RKO (cell line): Measurements from ENCODE around the gene HEATR3.
"Not testable (repeated sequence)": the region's sequence is repeated elsewhere in the genome, so short reads cannot be mapped to it uniquely, and the experiment has no call there.

Experiments used
- DNase-seq: peaks from one replicate; pipeline ENCODE4 v3.0.0-alpha.2; 2016; ENCODE audit warnings: low spot score

HEATR3 gene

GRCh38 chr16:50102051-50102746, 36.4 kb downstream of the HEATR3 start:
- DNase-seq: peak; percentile 43

- no peak for DNase-seq
Observed at GRCh38 chr16:50103764-50104163, 38.0 kb downstream of the HEATR3 start.

- no peak for DNase-seq
Observed at GRCh38 chr16:50114357-50115129, 48.8 kb downstream of the HEATR3 start.

GRCh38 chr16:50120711-50121110, 54.9 kb downstream of the HEATR3 start:
- no peak for DNase-seq

- DNase-seq: no peak
Observed at GRCh38 chr16:50121278-50121677, 55.5 kb downstream of the HEATR3 start.

- DNase-seq: no peak
Observed at GRCh38 chr16:50121721-50122445, 56.1 kb downstream of the HEATR3 start.

GRCh38 chr16:50123417-50123816, 57.6 kb downstream of the HEATR3 start:
- DNase-seq: no peak

- no peak for DNase-seq
Observed at GRCh38 chr16:50124769-50125168, 59.0 kb downstream of the HEATR3 start.

- DNase-seq: no peak
Observed at GRCh38 chr16:50126183-50126582, 60.4 kb downstream of the HEATR3 start.

GRCh38 chr16:50132571-50132970, 66.8 kb downstream of the HEATR3 start:
- DNase-seq: not testable (repeated sequence)

GRCh38 chr16:50133214-50133613, 67.4 kb downstream of the HEATR3 start:
- no peak for DNase-seq

- DNase-seq: no peak
Observed at GRCh38 chr16:50136399-50136798, 70.6 kb downstream of the HEATR3 start.

- DNase-seq: no peak
Observed at GRCh38 chr16:50137268-50137667, 71.5 kb downstream of the HEATR3 start.

GRCh38 chr16:50139580-50139979, 73.8 kb downstream of the HEATR3 start:
- DNase-seq: no peak

- DNase-seq: no peak
Observed at GRCh38 chr16:50144211-50144610, 78.4 kb downstream of the HEATR3 start.

GRCh38 chr16:50146479-50147435, 81.0 kb downstream of the HEATR3 start:
- no peak for DNase-seq

- DNase-seq: no peak
Observed at GRCh38 chr16:50151322-50151721, 85.6 kb downstream of the HEATR3 start.

GRCh38 chr16:50151756-50152155, 86.0 kb downstream of the HEATR3 start:
- DNase-seq: peak; percentile 31

GRCh38 chr16:50152351-50152806, 86.6 kb downstream of the HEATR3 start:
- DNase-seq: peak; percentile 59

- DNase-seq: peak; percentile 76
Observed at GRCh38 chr16:50152807-50153595, 87.2 kb downstream of the HEATR3 start, which contains the start of gene TENT4B. Gene TENT4B, plus strand, starts transcription at chr16:50153306. Its CDS starts 316 bp downstream, at chr16:50153622.
